ENCODE measurements around the gene NXPE3.
"Not testable (repeated sequence)": the region's sequence is repeated elsewhere in the genome, so short reads cannot be mapped to it uniquely, and the experiment has no call there.

NXPE3 gene

GRCh38 chr3:101862416-101863165 is 83.6 kb downstream of the NXPE3 start:
- ChIA-PET POLR2A (ENCODE audit: low non-redundant PET) (no interaction called here), CTCF (no interaction called here)

DNA sequence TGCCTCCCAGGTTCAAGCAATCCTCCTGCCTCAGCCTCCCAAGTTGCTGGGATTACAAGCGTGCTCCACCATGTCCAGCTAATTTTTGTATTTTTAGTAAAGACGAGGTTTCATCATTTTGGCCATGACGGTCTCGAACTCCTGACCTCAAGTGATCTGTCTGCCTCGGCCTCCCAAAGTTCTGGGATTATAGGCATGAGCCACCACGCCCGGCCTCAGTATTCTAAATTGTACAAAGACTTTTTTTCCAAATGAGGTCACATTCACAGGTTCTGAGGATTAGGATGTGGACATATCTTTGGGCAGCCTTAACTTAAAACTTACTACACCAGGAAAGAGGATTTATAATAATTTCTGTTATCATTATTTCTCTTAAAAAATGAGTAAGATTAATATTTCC is 85.9 kb downstream of the NXPE3 start:
- DNase-seq (ENCODE audit: low spot score); POLR2A ChIA-PET (ENCODE audit: low non-redundant PET); H3K27ac ChIP-seq: not testable (repeated sequence)
- CTCF ChIA-PET = interaction anchor here (0.7 kb wide), 1 partner anchor 88 kb away, joined by 3 read pairs; no protein-coding TSS in a partner anchor

More at GRCh38 chr3:101862416-101863165, 83.6 kb downstream of the NXPE3 start:
- DNase-seq (ENCODE audit: low spot score) = no peak
- TF ChIP-seq, protein P1, sequence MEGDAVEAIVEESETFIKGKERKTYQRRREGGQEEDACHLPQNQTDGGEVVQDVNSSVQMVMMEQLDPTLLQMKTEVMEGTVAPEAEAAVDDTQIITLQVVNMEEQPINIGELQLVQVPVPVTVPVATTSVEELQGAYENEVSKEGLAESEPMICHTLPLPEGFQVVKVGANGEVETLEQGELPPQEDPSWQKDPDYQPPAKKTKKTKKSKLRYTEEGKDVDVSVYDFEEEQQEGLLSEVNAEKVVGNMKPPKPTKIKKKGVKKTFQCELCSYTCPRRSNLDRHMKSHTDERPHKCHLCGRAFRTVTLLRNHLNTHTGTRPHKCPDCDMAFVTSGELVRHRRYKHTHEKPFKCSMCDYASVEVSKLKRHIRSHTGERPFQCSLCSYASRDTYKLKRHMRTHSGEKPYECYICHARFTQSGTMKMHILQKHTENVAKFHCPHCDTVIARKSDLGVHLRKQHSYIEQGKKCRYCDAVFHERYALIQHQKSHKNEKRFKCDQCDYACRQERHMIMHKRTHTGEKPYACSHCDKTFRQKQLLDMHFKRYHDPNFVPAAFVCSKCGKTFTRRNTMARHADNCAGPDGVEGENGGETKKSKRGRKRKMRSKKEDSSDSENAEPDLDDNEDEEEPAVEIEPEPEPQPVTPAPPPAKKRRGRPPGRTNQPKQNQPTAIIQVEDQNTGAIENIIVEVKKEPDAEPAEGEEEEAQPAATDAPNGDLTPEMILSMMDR (conservative IDR thresholded peaks at IDR 0.05; ENCODE audit: low read depth) = no peak
- no peak overlapping the region for H3K27ac ChIP-seq

GRCh38 chr3:101865751-101866509 is 86.9 kb downstream of the NXPE3 start:
- no peak overlapping the region for H3K27ac ChIP-seq
- TF ChIP-seq, protein P1 (conservative IDR thresholded peaks at IDR 0.05; ENCODE audit: low read depth) = no peak
- DNase-seq (ENCODE audit: low spot score) = no peak
- CTCF ChIA-PET = interaction anchor here (0.6 kb wide), 1 partner anchor 172 kb away, joined by 3 read pairs; no protein-coding TSS in a partner anchor
- POLR2A ChIA-PET (ENCODE audit: low non-redundant PET) = no interaction called here

DNA sequence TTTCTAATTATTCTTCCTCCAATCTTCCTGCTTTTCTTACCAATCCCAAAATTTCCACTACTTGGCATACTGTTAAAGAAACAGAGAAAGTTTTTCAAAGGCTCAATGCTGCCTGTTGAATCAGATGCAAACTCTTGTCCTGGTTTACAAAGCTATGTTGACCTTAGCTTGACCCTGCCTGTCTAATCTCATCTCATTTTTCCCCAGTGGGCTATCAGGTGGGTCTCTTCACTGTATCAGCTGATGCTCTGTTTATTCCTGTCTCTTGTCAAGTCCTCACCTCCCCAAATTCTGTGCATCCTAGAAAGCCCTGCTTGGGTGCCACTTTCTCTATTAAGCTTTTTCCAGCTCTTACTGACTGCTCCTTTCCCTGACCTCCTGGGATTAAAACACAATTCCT is 88.5 kb downstream of the NXPE3 start:
- DNase-seq (ENCODE audit: low spot score) = no peak
- H3K27ac ChIP-seq = no peak overlapping the region
- TF ChIP-seq, protein P1 (conservative IDR thresholded peaks at IDR 0.05; ENCODE audit: low read depth) = no peak
- ChIA-PET POLR2A (ENCODE audit: low non-redundant PET) (interaction anchor here (0.6 kb wide), 1 partner anchor 125 kb away, joined by 7 read pairs; no protein-coding TSS in a partner anchor), CTCF (no interaction called here)

DNA sequence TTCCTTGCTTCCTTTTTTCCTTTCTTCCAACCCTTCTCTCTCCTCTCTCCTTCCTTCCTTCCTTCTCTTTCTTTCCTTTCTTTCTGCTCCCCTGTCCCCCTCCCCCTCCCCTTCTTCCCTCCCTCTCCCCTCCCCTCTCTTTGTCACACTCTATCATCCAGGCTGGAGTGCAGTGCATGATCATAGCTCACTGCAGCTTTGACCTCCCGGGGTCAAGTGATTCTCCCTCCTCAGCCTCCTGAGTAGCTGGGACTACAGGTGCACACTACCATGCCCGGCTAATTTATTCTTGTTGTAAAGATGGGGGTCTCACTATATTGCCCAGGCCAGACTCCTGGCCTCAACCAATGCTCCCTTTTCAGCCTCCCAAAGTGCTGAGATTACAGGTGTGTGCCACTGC is 89.0 kb downstream of the NXPE3 start:
- TF ChIP-seq, protein P1 (conservative IDR thresholded peaks at IDR 0.05; ENCODE audit: low read depth) = no peak
- ChIA-PET CTCF (no interaction called here), POLR2A (ENCODE audit: low non-redundant PET) (interaction anchor here (0.6 kb wide), 1 partner anchor 125 kb away, joined by 7 read pairs; no protein-coding TSS in a partner anchor)
- DNase-seq (ENCODE audit: low spot score) = no peak
- no peak overlapping the region for H3K27ac ChIP-seq

DNA sequence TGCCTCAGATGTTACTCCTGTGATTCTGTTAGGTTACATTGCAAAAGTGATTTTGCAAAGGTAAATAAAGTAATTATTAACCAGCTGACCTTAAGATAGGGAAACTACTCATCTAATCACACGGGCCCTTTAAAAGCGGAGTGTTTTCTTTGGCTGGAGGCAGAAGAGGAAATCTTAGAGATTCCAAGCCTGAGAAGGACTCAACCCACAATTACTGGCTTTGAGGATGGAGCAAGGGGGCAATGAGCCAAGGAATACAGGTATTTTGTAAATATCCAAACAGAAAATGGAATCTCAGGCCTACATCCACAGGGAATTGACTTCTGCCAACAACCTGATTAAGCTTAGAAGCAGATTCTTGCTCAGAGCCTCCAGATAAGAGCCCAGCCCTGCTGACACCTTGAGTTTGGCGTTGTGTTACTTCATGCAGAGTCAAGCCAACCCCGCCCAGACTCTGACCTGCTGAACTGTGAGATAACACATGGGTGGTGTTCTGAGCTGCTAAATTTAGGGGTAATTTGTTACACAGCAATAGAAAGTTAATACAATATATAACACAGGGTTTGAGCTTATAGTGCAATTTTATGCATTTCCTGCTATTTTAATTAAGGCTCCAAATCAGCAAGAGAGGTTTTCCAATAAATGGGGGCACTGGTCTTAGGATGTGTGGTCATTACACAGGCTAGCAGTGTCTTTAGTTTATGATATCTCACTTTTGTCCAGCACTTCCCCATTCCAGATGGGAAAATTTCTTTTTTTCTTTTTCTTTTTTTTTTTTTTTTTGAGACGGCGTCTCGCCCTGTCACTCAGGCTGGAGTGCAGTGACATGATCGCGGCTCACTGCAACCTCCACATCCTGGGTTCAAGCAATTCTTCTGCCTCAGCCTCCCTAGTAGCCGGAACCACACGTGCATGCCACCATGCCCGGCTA is 89.8 kb downstream of the NXPE3 start:
- ChIA-PET CTCF (no interaction called here), POLR2A (ENCODE audit: low non-redundant PET) (no interaction called here)
- DNase-seq (ENCODE audit: low spot score) = no peak
- H3K27ac ChIP-seq = no peak overlapping the region
- TF ChIP-seq, protein P1 (conservative IDR thresholded peaks at IDR 0.05; ENCODE audit: low read depth) = no peak
